ENCODE data around the gene BANF2. TPM values are rescaled to one million over a fixed set of nuclear protein-coding genes. Genes with fewer than 3 reads are reported as not detected.
"Not testable (repeated sequence)": the region's sequence is repeated elsewhere in the genome, so short reads cannot be mapped to it uniquely, and the experiment has no call there.

Gene BANF2
- polyA plus RNA-seq, 3 donors, result not detected

DNA sequence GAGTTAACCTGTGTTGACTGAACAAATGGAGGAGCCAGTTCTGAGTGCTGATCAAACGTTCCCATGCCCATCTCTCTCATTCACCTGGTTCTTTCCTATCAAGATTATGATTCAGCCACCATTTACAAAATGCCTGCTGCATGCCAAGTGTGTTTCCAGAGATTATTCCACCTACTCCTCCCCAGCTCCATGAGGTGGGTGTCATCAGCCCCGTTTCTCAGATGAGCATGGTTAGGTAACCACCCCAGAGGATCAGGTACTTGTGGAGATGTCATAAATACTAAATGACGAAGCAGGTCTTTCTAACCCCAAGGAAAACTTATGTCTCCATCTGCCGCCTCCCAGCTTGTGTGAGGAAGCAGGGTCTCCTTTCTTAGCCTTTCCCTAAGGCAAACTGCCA lies 2.1 kb downstream of the BANF2 start:
- no peak for DNase-seq (ENCODE audit: extremely low read depth in 1 of 11, low read depth in 9 of 11, low spot score in 4 of 11)

GRCh38 chr20:17704589-17705317 lies 5.0 kb downstream of the BANF2 start:
- DNase-seq (ENCODE audit: extremely low read depth in 1 of 11, low read depth in 9 of 11, low spot score in 4 of 11), result no peak

- no peak for DNase-seq (ENCODE audit: extremely low read depth in 1 of 11, low read depth in 9 of 11, low spot score in 4 of 11)
These were observed 6.2 kb downstream of the BANF2 start for GRCh38 chr20:17705916-17706315.

DNA sequence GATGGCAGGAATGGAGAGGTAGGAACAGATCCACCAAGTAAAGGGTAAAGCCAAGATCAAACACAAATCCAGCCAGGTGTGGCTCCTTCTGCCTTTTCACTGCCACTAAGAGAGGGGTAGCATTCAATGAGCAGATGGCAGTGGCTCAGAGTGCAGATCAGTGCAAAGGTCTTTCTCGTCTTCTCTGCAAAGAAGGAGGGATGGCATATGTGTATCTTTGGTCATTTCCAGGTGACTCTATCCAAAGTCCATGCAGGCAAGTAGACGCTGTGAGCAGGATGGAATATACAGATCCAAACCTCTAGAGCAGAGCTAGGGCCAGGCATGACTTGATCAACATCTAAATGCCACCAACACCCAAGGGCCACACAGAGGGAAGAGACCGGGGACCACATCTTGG lies 6.9 kb downstream of the BANF2 start:
- DNase-seq (ENCODE audit: extremely low read depth in 1 of 11, low read depth in 9 of 11, low spot score in 4 of 11), result no peak

DNA sequence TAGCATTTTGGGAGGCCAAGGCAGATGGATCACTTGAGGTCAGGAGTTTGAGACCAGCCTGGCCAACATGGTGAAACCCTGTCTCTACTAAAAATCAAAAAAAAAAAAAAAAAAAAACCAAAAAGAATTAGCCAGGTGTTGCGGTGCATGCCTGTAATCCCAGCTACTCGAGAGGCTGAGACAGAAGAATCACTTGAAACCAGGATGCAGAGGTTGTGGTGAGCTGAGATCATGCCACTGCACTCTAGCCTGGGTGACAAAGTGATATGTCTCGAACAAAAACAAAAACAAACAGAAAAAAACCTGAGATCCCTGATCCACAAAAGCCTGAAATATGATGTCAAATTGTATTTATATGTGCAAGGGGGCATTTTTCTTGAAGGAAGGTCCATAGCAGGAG lies 8.2 kb downstream of the BANF2 start:
- not testable (repeated sequence) for DNase-seq (ENCODE audit: extremely low read depth in 1 of 11, low read depth in 9 of 11, low spot score in 4 of 11)

DNA sequence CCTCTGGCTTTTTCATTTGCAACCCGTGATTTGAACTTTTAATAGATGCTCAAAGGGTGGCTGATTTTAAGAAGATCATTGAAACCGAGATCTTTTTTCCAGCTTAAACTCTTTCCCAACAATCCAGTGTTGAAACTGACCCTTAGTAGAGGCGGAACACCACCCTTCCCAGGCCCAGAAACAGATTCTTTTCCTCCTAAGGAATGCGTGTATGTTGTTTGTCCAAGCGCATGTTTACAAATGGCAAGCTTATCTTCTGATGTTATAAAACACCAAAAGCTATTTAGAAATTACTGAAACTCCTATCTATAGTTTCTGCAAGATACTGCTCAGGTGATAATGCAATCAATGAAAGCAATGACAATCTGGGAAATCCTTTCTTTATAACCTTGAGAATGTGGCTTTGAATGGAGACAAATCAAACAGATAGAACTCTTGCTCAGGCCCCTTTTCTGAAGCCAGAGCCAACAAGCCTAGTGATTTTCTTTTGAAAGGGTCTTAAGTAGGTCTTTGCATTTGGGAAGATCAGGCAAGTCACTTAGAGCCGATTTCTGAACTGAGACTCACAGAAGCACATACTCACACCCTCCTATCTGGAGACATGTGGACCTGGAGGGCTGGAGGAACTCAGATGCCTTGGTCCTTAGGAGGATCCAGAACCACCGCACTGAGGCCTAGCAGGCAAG lies 9.1 kb downstream of the BANF2 start:
- DNase-seq (ENCODE audit: extremely low read depth in 1 of 11, low read depth in 9 of 11, low spot score in 4 of 11), result no peak

DNA sequence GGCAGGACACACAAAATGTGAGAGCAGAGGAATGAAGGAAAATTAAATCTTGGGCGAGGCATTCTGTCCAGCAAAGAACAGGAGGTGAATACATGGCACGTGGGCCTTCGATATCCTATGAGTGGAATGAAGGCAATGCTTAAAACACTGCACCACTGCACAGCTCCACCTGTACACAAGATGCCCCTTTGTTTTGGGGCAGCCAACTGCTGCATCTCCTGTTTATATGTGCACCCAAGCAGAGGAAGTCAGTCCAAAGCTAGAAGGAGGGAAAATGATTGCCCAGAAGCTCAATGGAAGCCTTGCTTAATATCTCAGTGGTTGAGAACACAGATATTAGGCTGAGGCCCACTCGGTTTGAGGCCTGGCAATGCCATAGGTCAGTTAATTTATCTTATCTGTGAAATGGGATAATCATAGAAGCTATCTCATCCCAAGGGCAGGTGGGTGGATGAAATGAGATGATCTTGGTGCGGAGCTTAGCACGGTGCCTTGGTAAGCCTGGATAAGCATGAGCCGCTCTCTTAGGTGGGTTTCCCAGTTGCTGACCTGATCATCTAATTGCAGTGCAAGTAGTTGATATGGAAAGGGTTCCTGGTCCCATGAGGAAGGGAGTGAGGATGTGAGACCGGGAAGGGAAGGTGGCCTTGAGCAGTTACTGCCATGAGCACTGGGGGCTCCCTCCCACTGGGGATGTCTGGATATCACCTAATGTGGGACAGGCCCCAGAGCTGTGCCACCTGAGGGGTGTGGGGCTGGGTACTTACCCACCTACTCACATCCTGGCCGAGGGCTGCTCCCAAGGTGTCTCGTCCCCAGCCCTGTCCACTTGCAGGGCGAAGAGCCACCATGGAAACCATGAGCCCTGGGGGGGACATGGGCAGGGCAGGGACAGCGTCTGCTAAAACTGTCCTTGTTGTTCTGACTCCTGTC lies 9.9 kb downstream of the BANF2 start:
- DNase-seq (ENCODE audit: extremely low read depth in 1 of 11, low read depth in 9 of 11, low spot score in 4 of 11), result no peak

DNA sequence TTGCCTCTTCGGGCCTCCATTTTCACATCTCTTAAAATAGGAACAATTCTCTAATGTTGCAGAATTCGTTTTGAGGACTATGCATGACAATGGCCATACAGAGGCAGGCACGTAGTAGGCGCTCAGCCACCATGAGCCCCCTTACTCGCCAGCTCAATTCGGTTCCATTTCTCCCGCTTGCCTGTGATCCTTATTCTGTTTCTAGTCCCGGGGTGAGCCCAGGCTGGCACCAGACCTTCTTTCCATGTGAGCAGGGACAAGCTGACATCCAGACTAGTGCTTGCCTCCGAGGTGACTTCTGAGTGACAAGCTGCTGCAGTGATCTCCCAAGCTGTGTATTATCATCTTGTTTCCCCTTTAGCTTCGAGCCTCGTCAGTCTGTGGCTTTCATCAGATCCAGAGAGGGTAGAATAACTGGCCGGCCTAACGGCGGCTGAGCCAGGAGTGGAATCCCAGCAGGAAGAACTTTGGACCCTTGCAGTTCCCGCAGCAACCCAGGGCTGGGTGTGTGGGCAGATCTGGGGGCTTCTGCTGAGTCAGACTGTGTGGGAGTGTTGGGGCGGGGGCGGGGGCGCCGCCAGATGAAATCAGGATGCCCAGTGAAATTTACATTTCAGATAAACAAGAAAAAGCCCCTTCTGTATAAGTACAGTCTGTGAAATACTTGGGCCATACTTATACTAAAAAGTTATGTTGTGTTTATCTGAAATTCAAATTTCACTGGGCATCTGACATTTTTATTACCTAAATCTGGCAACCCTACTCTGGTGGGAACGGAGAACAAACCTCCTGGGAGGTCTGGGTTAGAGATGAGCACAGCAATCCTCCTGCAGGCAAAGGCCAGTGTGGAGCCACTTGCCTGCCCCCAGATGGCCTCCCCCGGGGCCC lies 10.9 kb downstream of the BANF2 start:
- peak in 8 of 11 donors; percentile 20 to 56 (median 37) for DNase-seq (ENCODE audit: extremely low read depth in 1 of 11, low read depth in 9 of 11, low spot score in 4 of 11)

DNA sequence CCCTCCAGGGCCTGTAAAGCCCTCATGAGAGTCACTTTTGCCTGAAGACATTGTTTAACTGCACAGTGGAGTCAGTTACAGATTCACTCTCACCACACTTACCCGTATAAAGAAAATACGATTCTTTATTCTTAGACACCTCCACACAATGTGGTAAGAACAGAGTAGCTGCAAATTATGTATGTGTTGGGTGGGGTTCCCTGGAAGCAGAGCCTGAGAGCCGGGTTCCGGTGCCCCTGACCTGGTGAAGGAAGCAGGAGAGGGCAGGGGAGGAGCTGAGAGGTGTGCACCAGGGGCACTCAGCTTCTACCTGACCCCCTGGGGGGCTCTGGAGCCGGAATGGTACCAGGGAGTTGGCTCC lies 11.5 kb downstream of the BANF2 start:
- no peak for DNase-seq (ENCODE audit: extremely low read depth in 1 of 11, low read depth in 9 of 11, low spot score in 4 of 11)

DNA sequence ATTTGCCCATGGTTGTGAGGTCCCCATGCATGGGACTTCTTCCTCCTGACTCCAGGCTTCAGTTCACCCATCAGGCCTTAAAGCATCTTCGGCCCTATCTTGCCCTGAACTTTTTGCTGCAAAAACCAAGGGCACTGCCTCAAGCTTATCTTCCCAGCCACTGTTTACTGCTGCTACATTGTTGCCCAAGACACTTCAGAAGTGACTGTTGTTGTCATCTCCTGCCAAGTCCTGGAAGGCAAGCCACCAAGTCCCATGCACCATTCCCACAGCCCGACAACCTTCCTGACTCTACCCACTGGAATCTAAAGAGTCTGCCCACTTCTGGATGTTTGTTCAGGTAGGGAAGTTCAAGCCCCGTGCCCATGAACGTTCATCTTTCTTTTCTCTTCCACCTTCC lies 12.4 kb downstream of the BANF2 start:
- DNase-seq (ENCODE audit: extremely low read depth in 1 of 11, low read depth in 9 of 11, low spot score in 4 of 11), result no peak

DNA sequence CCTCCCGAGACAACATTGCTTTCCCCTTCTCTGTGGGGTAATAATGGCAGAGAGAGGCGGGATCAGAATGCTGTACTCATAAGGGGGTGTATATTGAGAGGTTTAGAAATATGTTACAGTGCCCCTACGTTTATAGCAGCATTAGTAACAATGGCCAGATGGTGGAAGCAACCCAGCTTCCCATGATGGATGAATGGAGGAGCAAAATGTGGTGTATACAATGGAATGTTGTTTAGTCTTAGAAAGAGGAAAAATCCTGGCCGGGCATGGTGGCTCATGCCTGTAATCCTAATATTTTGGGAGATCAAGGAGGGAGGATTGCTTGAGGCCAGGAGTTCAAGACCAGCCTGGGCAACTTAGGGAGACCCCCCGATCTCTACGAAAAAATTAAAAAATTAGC lies 12.9 kb downstream of the BANF2 start:
- DNase-seq (ENCODE audit: extremely low read depth in 1 of 11, low read depth in 9 of 11, low spot score in 4 of 11), result no peak

DNA sequence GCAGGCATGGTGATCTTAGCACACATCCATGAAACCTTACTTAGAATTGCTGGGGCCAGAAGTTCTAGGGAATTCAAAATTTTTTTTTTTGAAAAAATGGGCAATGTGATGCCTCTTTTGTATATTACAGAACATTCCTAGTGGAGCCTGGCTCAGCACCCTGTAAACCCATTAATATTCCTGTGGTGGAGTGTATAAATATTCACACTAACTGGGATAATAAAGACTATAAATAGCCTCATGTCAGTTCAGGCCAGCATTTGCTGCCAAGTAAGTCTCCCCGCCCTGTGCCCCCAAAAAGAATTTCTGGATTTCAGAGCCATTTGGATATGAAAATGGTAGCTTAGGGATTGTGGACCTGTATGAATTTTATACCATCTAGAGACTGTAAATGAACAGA lies 14.8 kb downstream of the BANF2 start:
- DNase-seq (ENCODE audit: extremely low read depth in 1 of 11, low read depth in 9 of 11, low spot score in 4 of 11), result no peak

DNA sequence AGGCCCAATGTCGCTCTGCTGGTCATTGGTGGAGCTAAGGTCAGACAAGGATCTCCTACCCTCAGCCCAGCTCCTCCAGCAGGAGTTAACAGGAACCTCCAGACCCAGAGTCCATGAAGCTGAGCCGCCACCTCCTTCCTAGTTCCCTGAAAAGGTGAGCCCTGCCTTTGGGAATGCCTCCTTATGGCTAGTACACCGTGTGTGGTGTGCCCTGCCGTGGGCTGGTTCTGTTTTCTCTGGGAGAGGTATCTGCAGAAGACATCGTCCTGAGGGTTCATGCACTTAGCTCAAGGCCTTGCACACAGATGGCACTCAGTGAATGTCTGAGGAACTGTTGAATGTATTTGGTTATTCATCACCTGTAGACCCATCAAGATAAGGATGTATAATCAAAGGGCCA lies 15.3 kb downstream of the BANF2 start:
- DNase-seq (ENCODE audit: extremely low read depth in 1 of 11, low read depth in 9 of 11, low spot score in 4 of 11), result no peak

DNA sequence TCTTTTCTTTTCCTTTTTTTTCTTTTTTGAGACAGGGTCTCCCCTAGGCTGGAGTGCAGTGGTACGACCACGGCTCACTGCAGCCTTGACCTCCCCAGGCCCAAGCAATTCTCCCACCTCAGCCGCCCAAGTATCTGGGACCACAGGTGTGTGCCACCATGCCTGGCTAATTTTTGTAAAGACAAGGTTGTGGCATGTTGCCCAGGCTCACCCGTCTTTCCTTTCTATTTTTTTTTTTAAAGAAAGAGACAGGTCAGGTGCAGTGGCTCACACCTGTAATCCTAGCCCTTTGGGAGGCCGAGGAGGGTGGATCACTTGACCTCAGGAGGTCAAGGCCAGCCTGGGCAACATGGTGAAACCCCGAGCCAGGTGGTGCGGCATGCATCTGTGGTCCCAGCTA lies 16.6 kb downstream of the BANF2 start:
- no peak for DNase-seq (ENCODE audit: extremely low read depth in 1 of 11, low read depth in 9 of 11, low spot score in 4 of 11)

- DNase-seq (ENCODE audit: extremely low read depth in 1 of 11, low read depth in 9 of 11, low spot score in 4 of 11), result no peak
These were observed 21.0 kb downstream of the BANF2 start for GRCh38 chr20:17720755-17721154.

- no peak for DNase-seq (ENCODE audit: extremely low read depth in 1 of 11, low read depth in 9 of 11, low spot score in 4 of 11)
These were observed 22.2 kb downstream of the BANF2 start for GRCh38 chr20:17721802-17722486.

DNA sequence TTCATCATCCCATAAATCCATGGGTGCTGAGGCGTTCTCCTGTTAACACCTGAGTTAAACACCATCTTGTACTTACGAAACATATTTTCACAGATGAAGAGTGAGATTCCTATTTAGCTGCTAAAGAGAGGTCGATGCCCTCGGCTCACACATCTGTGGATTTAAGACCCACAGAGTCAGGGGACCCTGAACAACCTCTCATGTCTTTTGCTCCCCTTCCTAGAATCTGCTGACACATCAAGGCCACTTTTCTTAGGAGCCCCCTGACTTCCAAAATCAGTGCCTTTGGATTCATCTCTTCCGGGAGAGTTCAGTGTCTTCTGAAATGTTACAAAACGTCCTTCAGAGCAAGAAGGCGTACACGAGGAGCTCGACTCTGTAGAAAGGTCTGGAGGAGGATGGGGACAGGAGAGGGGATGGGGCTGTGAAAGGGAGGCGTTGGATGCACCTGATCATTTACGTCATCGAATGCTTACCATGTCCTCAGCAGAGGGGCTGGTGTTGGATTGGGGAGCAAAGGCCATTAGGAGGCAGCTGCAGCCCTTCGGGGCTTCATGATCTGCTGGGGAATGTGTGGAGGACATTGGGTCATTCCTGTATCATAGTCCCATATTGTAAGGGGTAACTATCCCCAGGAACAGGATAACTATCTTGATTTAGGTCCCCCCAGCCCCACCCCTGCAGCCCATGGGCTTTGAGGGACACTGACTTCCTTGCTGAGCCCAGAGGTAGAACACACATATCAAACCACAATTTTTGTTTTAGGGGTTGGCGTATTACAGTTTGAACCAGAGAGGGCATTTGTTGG lies 22.9 kb downstream of the BANF2 start:
- no peak for DNase-seq (ENCODE audit: extremely low read depth in 1 of 11, low read depth in 9 of 11, low spot score in 4 of 11)

- DNase-seq (ENCODE audit: extremely low read depth in 1 of 11, low read depth in 9 of 11, low spot score in 4 of 11), result no peak
These were observed 23.5 kb downstream of the BANF2 start for GRCh38 chr20:17723301-17723691.

Measured in renal cortex interstitium (tissue), 11 donors.